NOMO-1 treated with dmso at 0.1 percent for 144 hours (cell line): Measurements from ENCODE around the gene RBM38.

Experiments
- DNase-seq: peaks from one replicate; lab custom pipeline; 2025; ENCODE audit not compliant: unreplicated experiment; lab: John Stamatoyannopoulos, UW

RBM38 gene

DNA sequence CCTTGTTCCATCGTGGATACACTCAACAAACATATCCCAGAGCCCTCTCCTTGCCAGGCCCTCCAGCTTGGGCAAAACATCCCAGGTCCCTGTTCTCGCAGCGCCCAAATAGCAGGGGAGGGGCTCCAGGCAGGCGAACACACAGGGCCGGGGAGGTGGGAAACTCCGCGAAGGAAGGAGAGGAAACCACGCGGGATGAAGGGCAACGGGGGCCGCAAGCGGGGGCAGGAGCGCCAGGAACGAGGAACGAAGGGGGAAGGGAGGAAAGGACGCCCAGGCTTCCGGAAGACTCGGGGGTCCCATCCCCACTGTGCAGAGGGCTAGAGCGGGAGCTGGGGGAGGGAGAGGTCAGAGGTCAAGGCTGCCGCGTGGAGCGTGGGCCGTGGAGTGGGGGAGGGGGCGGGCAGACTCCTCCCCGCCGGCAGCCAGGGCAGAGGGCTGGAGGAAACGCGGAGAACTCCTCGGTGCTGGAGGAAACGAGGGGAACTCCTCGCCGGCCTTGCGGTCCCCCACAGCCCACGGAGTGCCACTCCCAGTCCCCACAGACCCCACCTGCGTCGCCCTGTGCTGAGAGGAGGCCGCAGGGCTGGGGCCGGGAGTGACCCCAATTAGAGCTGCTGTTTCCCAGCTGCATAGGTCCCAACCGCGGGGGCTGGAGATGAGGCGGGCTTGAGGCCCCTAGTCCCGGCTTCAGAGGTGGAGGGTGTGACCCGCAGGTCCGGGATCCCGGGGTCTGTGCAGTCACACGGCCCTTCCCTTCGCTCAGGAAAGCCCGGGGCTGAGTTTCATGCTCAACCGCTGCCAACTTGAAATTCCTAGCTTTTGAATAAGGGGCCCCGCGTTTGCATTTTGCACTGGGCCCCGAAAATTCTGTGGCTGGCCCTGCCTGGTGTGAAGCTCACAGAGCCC is 1.2 kb upstream of the RBM38 start:
- DNase-seq, result no peak

DNA sequence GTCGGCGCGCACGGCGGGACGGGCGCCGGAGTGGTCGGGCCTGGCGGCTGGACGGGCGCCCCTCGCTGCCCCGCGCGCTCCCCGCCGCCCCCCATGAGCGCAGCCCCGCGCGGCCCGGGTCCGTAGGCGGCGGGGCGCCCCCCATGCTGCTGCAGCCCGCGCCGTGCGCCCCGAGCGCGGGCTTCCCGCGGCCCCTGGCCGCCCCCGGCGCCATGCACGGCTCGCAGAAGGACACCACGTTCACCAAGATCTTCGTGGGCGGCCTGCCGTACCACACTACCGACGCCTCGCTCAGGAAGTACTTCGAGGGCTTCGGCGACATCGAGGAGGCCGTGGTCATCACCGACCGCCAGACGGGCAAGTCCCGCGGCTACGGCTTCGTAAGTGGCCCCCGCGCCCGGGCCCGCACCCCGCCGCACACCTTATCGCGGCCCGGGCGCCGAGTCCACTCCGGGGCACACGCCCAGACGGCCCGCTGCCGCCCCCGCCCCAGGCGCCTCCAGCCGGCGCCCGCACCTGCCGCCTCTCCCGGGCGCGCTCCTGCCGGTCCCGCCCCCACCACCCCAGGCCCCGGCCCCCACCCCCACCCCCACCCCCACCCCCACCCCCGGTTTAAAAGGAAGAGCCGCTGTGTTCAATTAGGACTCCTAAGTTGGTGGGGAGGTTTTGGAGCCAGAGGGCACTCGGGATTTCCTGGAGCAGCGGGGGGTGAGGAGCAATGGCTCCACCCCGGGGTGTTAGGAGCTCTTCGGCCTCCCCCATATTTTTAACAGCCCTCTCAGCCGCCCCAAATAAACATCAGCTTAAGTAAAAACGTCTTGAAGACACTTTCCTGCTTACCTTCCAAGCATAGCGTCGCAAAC is 474 bp downstream of the RBM38 start:
- no peak for DNase-seq

DNA sequence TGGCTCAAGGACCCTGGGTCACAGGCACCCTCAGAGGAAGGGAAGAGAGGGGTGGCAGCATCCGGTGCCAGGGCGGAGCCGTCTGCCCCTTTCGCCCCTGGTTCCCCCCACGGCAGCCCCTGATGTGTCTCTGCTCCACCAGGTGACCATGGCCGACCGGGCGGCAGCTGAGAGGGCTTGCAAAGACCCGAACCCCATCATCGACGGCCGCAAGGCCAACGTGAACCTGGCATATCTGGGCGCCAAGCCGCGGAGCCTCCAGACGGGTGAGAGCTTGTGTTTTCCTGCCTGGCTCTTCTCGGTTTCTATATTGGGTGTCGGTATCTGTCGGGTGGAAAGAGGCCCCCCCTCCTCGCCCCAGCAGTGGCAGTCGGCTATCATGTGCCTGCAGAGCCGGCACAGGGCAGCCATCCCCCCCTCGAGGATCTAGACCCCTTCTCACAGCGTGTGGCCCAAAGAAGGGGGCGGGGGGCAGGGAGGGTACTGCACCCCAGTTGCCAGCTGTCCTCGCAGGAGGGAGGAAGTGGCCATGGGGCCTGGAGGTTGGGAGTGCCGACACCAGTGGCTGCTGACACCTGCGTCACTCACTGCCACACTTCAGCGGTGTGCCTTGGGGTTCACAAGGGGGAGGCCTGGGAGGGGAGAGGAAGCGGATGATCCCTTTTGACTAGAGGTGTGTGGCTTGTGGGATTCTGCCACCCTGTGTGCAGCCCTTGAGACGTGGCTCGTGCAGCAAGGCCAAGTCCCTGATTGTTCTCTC is 1.5 kb downstream of the RBM38 start:
- DNase-seq, result no peak

DNA sequence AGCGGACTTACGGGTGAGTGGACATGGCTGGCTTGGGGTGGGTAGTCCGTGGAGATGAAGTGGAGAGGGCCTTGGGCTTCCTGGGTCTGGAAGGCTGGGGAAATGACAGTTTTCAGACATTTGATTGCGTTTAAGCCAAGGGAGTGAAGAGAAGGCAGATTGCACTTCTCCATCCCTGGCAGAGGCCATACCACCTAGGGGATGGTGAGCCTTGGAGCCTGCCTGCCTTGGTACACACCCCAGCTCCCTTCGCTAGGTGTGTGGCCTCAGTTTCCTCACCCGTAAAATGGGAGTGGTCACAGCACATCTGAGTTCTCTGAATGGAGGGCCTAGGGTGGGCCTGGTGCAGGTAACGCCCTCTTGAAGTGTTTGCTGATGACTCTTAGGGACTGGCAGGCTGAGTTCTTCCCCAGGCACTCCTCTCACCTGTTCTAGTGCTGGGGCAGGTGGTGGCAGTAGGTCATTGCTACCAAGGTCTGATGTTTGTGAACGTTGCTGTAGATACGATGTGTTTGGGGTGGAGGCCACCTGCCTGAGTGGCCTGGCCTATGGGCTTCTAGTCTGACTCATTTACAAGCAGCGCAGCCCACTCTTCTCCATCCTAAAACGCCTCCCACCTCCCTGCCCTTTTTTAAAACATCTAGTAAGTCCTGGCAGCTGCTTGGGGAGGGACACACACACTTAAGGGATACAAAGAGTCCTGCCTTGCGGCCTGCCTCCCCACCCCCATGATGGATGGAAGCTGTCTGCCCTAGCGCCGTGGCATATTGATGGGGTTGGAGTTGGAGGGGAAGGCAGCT is 2.3 kb downstream of the RBM38 start:
- no peak for DNase-seq

DNA sequence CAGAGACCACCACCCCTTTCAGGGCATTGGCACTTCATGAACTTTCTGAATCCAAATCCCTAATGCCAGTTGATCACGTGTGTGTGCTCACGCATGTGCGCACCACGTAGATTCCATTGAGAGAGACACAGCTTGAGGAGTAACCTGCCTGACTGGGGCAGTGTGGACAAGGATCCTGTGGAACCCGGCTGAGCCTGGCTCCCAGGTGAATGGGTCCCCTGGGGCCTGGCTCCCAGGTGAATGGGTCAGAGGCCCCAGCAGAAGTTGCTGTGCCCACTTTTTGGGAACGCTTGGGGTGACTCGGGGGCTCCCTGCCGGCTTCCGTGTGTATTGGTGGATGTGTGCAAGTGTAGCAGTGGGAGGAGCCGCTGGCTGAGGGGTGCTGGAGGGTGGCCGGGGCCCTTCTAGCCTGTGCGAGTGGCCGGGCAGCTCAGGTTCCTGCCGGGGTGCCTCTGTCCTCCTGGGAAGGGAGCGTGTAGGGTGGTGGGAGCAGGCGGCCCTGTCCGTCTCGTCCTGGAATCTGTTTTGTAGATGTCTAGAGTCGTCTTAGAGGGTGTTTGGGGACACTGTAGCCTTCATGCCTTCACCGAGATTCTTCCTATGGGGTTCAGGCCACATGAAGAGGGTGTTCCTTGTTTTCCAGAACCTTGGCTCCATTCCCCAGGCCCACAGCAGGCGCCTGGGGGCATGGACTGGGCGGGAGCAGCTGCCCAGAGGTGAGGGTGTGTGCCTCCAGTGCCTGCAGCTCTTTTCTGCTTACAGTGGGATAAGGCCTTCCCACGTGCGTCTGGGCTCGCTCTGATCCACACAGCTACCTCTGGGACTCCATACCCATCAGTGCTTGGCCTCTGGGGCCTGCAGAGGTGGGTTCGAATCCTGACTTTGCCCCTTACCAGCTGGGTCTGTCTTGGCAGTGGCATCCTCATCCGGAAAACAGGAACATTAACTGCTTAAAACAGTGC is 3.2 kb downstream of the RBM38 start:
- no peak for DNase-seq

DNA sequence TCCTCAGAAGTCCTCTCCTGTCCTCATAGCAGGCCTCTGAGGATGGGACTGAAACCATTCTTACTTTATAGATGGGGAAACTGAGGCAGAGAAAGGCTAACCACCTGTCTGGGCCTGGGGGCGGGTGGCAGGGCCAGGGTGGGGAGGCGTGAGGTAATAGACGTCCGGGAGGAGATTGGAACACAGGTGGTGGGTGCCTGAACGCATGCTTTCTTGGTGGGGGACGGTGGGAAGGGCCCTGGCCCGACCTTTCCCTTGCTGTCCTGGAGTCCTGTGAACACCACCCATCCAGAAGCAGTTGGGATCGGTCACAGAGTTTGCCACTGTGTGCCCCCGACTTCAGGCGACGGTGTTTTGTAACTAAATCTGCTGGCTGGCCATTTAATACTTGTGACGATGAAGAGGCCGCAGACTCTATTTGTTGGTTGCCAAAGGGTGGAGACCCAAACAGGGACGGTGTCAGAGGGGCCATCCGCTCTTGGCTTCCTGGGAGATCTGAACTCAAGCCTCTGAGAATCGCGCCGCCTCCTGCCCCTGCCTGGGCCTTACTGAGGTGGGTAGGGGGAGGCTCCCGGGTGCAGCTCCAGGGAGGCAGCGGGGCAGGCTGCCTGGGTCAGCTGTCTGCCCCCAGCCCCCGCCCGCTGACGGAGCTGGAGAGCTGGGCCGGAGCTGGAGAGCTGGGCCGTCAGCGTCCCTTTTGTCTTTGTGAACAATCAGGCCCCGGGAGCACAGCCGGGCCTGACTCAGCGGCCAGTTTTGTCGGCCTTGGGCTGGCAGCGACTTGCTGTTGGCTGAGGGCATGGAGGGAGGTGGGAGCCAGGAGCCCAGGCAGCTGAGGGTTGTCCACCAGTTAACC is 4.1 kb downstream of the RBM38 start:
- no peak for DNase-seq

DNA sequence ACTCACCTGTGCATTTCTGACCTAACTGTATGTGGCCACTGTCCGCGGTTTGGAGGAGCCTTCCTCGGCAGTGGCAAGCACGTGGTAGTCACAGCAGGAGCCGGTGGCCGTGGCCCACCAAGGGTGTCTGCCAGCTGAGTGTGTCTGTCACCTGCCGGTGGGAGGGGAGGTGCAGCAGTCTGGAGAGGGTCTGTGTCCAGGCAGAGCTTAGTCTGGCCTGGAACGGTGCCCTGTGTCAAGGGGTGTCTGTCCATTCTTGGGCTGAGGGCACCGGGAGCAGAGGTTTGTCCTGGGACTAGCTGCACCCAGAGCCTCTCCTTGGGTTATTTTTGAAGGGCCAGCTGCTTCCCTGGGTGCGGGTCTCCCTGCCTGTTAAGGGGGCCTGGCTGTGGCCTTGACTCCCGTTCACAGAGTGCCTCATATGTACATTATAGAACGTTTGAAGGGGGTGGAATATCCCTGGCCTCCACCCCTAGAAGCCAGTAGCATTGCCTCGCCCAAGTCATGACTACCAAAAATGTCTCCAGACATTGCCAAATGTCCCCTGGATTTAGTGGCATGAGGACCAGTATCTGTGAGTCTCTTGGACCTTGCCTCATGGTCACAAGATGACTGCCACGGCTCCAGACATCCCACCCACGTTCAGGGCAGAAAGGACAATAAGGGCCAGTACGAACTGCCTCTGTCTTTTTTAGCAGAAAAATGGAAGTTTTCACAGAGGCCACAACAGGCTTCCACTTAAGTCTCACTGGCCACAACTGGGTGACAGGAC is 5.2 kb downstream of the RBM38 start:
- DNase-seq, result no peak

DNA sequence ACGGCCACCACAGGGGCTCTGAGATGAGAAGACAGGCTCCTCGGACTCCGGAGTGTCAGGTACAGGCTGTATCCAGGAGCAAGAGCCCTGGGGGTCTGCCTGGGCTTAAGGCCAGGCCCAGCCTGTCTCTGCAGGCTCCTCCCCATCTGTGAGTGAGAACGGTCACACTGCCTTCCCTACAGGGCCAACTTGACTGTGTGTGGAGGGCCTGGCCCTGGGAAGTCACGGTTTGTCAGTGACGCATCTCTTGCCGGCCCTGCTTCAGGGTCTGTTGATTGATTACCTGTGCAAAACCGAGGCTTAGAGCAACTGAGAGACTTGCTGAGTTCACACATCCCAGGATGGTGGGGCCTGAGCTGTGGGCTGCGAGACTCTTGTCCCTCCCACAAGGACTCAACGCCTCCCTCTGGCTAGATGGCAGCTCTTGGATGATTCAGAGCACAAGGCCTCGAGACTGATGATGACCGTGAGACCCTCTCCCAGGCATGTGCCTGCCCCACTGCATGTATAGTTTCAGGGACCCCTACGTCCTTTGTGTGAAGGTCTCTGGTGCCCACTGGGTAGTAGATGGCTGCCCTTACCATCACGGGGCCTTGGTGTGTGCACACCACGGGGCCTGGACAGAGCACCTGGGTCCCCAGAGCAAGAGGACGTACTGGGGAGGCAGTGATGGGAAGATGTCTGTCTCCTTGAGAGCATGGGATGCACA is 5.9 kb downstream of the RBM38 start:
- no peak for DNase-seq

DNA sequence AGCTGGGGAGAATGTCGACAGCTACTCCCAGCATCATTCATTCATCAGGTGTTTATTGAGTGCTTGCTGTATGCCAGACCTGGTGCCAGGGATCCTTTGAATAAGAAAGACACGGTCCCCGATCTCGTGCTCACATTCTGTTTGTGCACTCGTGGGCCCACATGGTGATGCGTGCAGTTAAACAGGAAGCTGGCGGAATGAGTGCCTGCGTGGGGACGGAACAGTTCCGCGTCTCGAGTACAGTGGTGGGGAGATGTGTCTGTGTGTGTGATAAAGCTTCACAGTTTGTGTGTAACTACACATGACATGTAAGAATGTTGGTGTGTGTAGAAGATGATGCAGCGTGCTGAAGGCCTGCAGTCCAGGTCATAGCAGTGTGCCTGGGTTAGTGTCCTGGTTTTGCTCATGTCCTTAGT is 6.5 kb downstream of the RBM38 start:
- DNase-seq, result no peak

DNA sequence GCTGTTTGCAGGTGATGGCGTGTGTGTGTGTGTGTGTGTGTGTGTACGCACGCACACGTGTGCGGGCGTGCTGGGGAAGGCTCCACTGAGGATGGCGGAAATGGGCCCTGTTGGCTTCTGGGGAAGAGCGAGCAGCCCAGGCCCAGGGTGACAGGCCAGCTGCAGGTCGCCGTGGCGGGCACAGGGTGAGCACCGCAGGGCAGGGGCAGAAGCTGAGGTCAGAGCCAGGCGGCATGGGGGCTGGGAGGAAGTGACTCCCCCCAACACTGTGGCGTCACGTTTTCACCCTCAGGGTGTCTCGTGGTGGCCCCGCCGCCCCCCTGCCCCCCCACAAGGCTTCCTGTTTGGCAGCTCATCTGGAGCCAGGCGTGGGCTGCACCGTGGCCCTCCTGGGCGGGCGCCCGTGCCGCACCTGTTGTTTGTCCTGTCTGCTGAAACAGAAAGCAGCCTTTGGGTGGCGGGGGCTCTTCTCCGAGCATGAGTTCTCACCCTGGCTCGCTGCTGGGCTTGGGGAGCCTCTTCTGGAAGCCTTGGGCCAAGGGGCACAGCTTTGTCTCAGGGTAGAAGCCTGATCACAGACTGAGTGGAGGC is 7.1 kb downstream of the RBM38 start:
- DNase-seq, result no peak

DNA sequence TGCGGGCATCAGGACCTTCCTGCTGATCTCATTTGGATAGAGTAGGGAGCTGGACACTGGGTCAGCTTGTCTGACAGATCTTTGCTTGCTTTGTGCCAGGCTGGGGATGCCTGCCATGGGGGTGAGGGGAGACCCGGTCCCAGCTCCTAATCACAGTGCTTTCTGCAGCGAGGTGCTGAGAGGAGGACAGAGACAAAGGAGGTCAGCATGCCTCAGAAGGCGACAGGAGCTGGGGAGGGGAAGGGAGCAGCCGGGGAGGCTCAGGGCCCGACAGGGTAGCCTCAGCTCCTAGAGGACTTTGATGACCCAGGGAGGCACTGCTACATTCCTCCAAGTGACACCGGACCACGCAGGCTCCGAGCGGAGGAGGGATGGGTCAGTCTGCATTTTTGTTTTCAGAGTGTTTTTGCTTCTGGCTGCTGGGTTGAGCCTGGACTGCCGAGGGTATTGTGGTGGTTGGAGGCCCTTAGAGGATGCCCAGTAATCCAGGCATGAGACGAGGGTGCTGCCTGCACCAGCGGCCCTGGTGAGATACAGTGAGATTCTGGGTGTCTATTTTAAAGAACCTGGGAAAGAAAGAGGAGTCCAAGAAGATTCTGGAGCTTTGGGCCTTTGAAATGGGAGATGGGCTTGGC is 7.8 kb downstream of the RBM38 start:
- DNase-seq, result no peak

DNA sequence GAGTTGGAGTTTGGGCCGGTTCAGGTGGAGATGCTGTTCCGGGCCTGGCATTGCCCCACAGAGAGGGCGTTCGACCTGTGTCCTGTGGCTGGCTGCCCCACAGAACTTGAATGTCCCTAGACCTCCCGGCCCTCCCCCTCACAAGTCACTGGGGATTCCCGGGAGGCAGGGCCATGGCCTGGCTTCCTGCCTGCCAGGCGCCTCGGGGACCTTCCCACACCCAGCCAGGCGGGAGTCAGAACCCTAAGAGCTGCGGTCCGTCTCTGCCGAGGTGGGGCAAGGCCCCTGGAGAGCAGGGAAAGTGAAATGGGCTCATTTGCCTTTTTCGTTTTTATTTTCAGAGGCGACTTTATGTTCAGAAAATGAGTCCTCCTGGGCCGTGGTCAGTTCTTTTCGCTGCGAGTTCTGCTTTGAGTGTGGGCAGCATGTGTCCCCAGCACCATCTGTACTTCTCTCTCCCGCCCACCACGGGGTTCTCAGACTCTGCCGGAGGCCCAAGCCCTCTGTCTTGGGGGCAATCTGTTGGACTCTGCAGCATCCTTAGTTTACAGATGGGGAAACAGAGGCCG is 8.5 kb downstream of the RBM38 start:
- DNase-seq, result no peak

DNA sequence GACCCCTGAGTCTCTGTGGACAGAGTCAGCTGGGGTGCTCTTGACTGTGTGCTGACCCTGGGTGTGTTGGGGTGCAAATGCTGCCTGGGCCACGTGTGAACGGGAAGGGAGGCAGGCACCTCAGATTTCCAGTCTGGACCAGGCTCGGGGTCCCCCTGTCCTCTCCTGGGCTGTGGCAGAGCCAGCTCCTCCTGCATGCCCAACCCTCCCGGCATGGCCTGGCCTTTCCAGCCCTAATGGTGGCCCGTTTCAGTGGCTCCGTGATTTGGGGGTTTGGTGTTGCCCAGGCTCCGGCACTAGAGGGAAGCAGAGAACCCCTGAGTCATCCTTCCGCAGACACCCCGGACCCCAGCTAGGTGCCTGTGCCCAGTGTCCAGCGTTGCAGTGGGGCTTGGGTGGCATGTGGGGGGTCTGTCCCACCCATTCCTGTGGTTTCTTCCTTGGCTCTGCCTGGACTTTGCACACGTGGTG is 9.1 kb downstream of the RBM38 start:
- DNase-seq, result no peak

DNA sequence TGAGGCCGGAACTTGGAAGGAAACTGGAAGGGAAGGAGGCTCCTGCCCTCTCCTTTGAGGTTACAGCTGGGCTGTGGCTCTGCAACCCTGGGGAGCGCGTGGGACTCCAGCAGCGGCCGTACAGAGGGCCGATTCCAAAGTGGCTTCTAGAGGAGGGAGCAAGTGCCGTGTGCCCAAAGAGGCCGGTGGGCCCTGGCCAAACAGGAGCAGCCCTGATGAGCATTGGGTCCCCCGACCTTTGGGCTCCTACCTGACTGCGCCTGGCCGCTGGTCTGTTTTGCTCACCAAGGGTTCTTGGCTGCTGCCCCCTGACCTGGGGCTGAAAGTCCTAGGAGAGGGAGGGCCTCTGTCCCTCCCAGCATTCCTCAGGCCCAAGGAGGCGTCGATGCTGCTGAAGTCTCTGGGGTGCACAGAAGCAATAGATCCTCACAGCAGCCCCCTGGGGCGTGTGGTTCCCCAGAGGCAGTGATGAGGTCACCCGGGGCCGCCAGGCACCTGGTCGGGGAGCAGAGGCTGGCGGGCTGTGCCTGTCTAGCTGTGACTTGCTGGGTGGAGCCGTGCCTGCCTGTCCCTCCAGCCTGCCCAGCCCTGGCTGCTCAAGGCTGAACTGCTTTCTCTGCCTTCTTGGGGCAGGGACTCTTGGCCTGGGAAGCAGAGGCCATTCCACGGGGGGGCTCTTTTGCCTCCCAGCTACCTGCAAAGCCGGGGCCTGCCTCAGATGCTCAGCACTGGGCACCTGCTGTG is 9.8 kb downstream of the RBM38 start:
- no peak for DNase-seq

DNA sequence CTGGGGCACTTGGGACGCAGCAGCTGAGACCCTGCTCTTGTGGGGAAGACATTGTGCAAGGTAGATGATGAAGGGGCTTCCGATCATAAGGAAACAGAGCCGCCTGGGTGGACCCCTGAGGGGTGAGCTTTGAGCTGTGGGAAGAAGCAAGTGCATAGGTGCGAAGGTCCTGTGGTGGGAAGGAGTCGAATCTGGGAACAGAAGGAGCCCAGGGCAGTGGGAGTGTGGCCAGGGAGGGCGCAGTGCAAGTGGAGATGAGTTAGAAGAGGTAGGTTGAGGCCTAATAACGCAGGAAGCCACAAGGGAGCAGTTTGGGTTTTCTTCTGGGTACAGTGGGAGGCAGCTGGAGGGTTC is 10.3 kb downstream of the RBM38 start:
- DNase-seq, result no peak
